Measurements from ENCODE around the gene PDE4B. TPM values are rescaled to one million over a fixed set of nuclear protein-coding genes. Genes with fewer than 3 reads are reported as not detected.

The PDE4B gene
- total and polyA plus RNA-seq, 2 of the 13 experiments (the other 11 are each of a cell fraction or from before 2014, with no cell fraction given) = not detected

GRCh38 chr1:65997693-65998092 lies 205.0 kb downstream of the PDE4B start (continued):
- TF ChIP-seq MAF1 (CRISPR knock-in tag; IDR thresholded peaks at IDR 0.05; ENCODE audit: borderline replicate concordance) (no peak), ZNF207 (IDR thresholded peaks at IDR 0.05; ENCODE audit: borderline replicate concordance) (no peak)

GRCh38 chr1:65998763-65999583 lies 206.3 kb downstream of the PDE4B start:
- in situ Hi-C loops (cut with HindIII; ENCODE audit: extremely low pct_ligation_motif_present, low pct_unique_long_range_greater_than_20kb) (no loop called here), intact Hi-C loops (cut with micrococcal nuclease; ENCODE audit: unreplicated experiment) (no loop called here)
- no peak overlapping the region for H3K4me2 ChIP-seq (ENCODE audit: low read depth, low read length)
- no peaks in the 10 kb centered on the region for H3K4me1 ChIP-seq (ENCODE audit: insufficient read depth, low read length)
- no peak for DNase-seq (ENCODE audit: low spot score)
- 27% methylated on average over 6 of the region's 6 CpGs for WGBS (ENCODE audit: low lambda C conversion rate)
- no peaks in the 10 kb centered on the region for H3K9me3 ChIP-seq (ENCODE audit: low read length)
- TF ChIP-seq STAG1 (CRISPR knock-in tag; IDR thresholded peaks at IDR 0.05) (no peak), ZNF225 (CRISPR knock-in tag; IDR thresholded peaks at IDR 0.05) (no peak), ZNF879 (CRISPR knock-in tag; IDR thresholded peaks at IDR 0.05) (no peak), ZSCAN9 (CRISPR knock-in tag; IDR thresholded peaks at IDR 0.05; ENCODE audit: borderline replicate concordance) (no peak), ISL2 (CRISPR knock-in tag; IDR thresholded peaks at IDR 0.05) (no peak), SIN3A (IDR thresholded peaks at IDR 0.05; ENCODE audit: borderline replicate concordance, low read depth, low read length) (no peak)
- H3K79me2 ChIP-seq (ENCODE audit: insufficient read depth, low read length) = no peaks in the 10 kb centered on the region
- no peak overlapping the region for H3K4me3 ChIP-seq (replicated peaks in 1 of 3; ENCODE audit: insufficient read depth in 1 of 3, low read depth in 2 of 3, low read length in 3 of 3)
- ATAC-seq = no peak
- POLR2A ChIA-PET = no interaction called here
- no peaks in the 10 kb centered on the region for H4K20me1 ChIP-seq (ENCODE audit: insufficient read depth, low read length)
- no peak overlapping the region for H3K9ac ChIP-seq (ENCODE audit: insufficient read depth, low read depth, low read length)
- FAIRE-seq = no peak
- H3K36me3 ChIP-seq (replicated peaks in 1 of 2; ENCODE audit: control insufficient read depth in 1 of 2, insufficient read depth in 2 of 2, low read length in 2 of 2) = no peaks in the 10 kb centered on the region
- CTCF ChIA-PET (ENCODE audit: low intra/inter-chr PET ratio, low total read pairs) = no interaction called here
- no peak overlapping the region for H3K27ac ChIP-seq (ENCODE audit: extremely low read length, insufficient read depth, low read length)
- no peak overlapping the region for H2AFZ ChIP-seq (ENCODE audit: low read length)
- H3K27me3 ChIP-seq (ENCODE audit: control insufficient read depth in 1 of 2, insufficient read depth in 2 of 2, low read length in 2 of 2) = no peaks in the 10 kb centered on the region
- no TSS peak for BruUV-seq (replicated peaks)

Measured in HepG2 (cell line).